ENCODE measurements around the gene TUBB3. TPM values are rescaled to one million over a fixed set of nuclear protein-coding genes. Genes with fewer than 3 reads are reported as not detected.

TUBB3 gene
- total and polyA plus RNA-seq, 10 donors = 0.41 to 4.3 (median 1.1) TPM; not detected in 2

GRCh38 chr16:89893642-89894548, 29.2 kb upstream of the TUBB3 start:
- H3K9me3 ChIP-seq = no peaks in the 10 kb centered on the region
- no peak for TF ChIP-seq CTCF (IDR thresholded peaks at IDR 0.05 in 8 of 11, conservative IDR thresholded peaks at IDR 0.05 in 3 of 11)
- peak in 1 of 3 donors; percentile 62 for TF ChIP-seq POLR2AphosphoS5 (IDR thresholded peaks at IDR 0.05)
- intact Hi-C loops (cut with DNase I; ENCODE audit: low total_unique reads) = no loop called here
- no peak overlapping the region for H3K4me3 ChIP-seq
- 92 to 98% (median 96%) methylated on average over 23 to 45 of the region's 45 CpGs for WGBS, 5 donors
- no peak for DNase-seq
- no peaks in the 10 kb centered on the region for H3K4me1 ChIP-seq
- H3K36me3 ChIP-seq = peaks cover 0 to 100% (median 95%) of the 10 kb centered on the region in 6 donors
- H3K27ac ChIP-seq = no peak overlapping the region
- H3K27me3 ChIP-seq (replicated peaks in 1 of 7) = no peaks in the 10 kb centered on the region

- DNase-seq = no peak
- Histone ChIP-seq H3K9me3 (no peaks in the 10 kb centered on the region), H3K4me1 (no peaks in the 10 kb centered on the region), H3K27me3 (replicated peaks in 1 of 7) (no peaks in the 10 kb centered on the region), H3K36me3 (peaks cover 1 to 100% (median 97%) of the 10 kb centered on the region in 6 donors), H3K4me3 (no peak overlapping the region), H3K27ac (no peak overlapping the region)
- TF ChIP-seq POLR2AphosphoS5 (IDR thresholded peaks at IDR 0.05) = peak; percentile 10 to 58 (median 15)
- TF ChIP-seq POLR2A (IDR thresholded peaks at IDR 0.05) = no peak
- WGBS, 5 donors = 94 to 98% (median 95%) methylated on average over 23 to 26 of the region's 26 CpGs
- intact Hi-C loops (cut with DNase I; ENCODE audit: low total_unique reads) = no loop called here
Measured at GRCh38 chr16:89895482-89896250, 27.5 kb upstream of the TUBB3 start.

- peaks cover 5 to 92% (median 89%) of the 10 kb centered on the region in 6 donors for H3K36me3 ChIP-seq
- H3K4me3 ChIP-seq = no peak overlapping the region
- TF ChIP-seq POLR2AphosphoS5 (IDR thresholded peaks at IDR 0.05) (peak in 1 of 3 donors; percentile 45), CTCF (IDR thresholded peaks at IDR 0.05 in 8 of 11, conservative IDR thresholded peaks at IDR 0.05 in 3 of 11) (no peak)
- WGBS, 5 donors = 96 to 99% (median 97%) methylated on average over 11 of the region's 11 CpGs
- no peak overlapping the region for H3K27ac ChIP-seq
- intact Hi-C loops (cut with DNase I; ENCODE audit: low total_unique reads) = no loop called here
- no peaks in the 10 kb centered on the region for H3K9me3 ChIP-seq
- no peaks in the 10 kb centered on the region for H3K4me1 ChIP-seq
- no peak for DNase-seq
- H3K27me3 ChIP-seq (replicated peaks in 1 of 7) = no peaks in the 10 kb centered on the region
Measured at GRCh38 chr16:89897204-89897603, 25.9 kb upstream of the TUBB3 start.

GRCh38 chr16:89898201-89898967, 24.8 kb upstream of the TUBB3 start:
- TF ChIP-seq CTCF (IDR thresholded peaks at IDR 0.05 in 8 of 11, conservative IDR thresholded peaks at IDR 0.05 in 3 of 11) (no peak), POLR2AphosphoS5 (IDR thresholded peaks at IDR 0.05) (peak in 1 of 3 donors; percentile 64)
- no peak overlapping the region for H3K27ac ChIP-seq
- peaks cover 5 to 89% (median 86%) of the 10 kb centered on the region in 6 donors for H3K36me3 ChIP-seq
- no peak for DNase-seq
- H3K4me1 ChIP-seq = no peaks in the 10 kb centered on the region
- intact Hi-C loops (cut with DNase I; ENCODE audit: low total_unique reads) = no loop called here
- 92 to 97% (median 96%) methylated on average over 33 to 36 of the region's 36 CpGs for WGBS, 5 donors
- H3K9me3 ChIP-seq = no peaks in the 10 kb centered on the region
- H3K4me3 ChIP-seq = no peak overlapping the region
- H3K27me3 ChIP-seq (replicated peaks in 1 of 7) = no peaks in the 10 kb centered on the region
